GM23248 (cell line): Measurements from ENCODE around the gene ITPKC. TPM values are rescaled to one million over a fixed set of nuclear protein-coding genes. Genes with fewer than 3 reads are reported as not detected.
A peak's percentile ranks its signal among the peaks of the same experiment; 100 is the strongest.

Experiments used
- DNase-seq: peaks from one replicate; pipeline ENCODE4 v3.0.0-alpha.2; 2015
- H2AFZ ChIP-seq: fragments of 200-600 bp; sonication (generic); 2 replicates; pipeline ENCODE4 v1.6.1; 2016; ENCODE audit warnings: antibody characterized with exemption
- H3F3A ChIP-seq: fragments of 200-600 bp; sonication (generic); 2 replicates; pipeline ENCODE4 v1.6.1; 2016; ENCODE audit warnings: mild to moderate bottlenecking, antibody characterized with exemption, mixed run types; ENCODE audit not compliant: insufficient read depth
- H3K27ac ChIP-seq: fragments of 200-600 bp; sonication (generic); 2 replicates; pipeline ENCODE4 v1.5.1; 2016; ENCODE audit warnings: mild to moderate bottlenecking
- H3K27me3 ChIP-seq: fragments of 200-600 bp; sonication (generic); replicated peaks from 2 replicates; pipeline ENCODE4 v1.6.1; 2016; ENCODE audit warnings: mild to moderate bottlenecking; ENCODE audit not compliant: insufficient read depth
- H3K36me3 ChIP-seq: fragments of 200-600 bp; sonication (generic); 2 replicates; pipeline ENCODE4 v1.6.1; 2016; ENCODE audit warnings: low read depth, mild to moderate bottlenecking
- H3K4me1 ChIP-seq: fragments of 200-600 bp; sonication (generic); 2 replicates; pipeline ENCODE4 v1.6.1; 2016; ENCODE audit warnings: mild to moderate bottlenecking; ENCODE audit not compliant: insufficient read depth
- H3K4me2 ChIP-seq: fragments of 200-600 bp; sonication (generic); one replicate; pipeline ENCODE4 v1.6.1; 2016; ENCODE audit warnings: mild to moderate bottlenecking; ENCODE audit not compliant: unreplicated experiment
- H3K4me3 ChIP-seq: fragments of 200-600 bp; sonication (generic); 2 replicates; pipeline ENCODE4 v1.5.1; 2016; ENCODE audit warnings: mild to moderate bottlenecking
- H3K79me2 ChIP-seq: fragments of 200-600 bp; sonication (generic); 2 replicates; pipeline ENCODE4 v1.6.1; 2016; ENCODE audit warnings: mild to moderate bottlenecking; ENCODE audit not compliant: insufficient read depth
- H3K9ac ChIP-seq: fragments of 200-600 bp; sonication (generic); 2 replicates; pipeline ENCODE4 v1.6.1; 2016; ENCODE audit warnings: mild to moderate bottlenecking
- H3K9me2 ChIP-seq: fragments of 200-600 bp; sonication (generic); 2 replicates; pipeline ENCODE4 v1.6.1; 2016; ENCODE audit warnings: mixed run types, mild to moderate bottlenecking, moderate library complexity; ENCODE audit not compliant: insufficient read depth
- H3K9me3 ChIP-seq: fragments of 200-600 bp; sonication (generic); one replicate; pipeline ENCODE4 v1.6.1; 2017; ENCODE audit warnings: low read depth
- H4K20me1 ChIP-seq: fragments of 200-600 bp; sonication (generic); 2 replicates; pipeline ENCODE4 v1.6.0; 2016; ENCODE audit not compliant: insufficient read depth
- EZH2 ChIP-seq: fragments of 200-600 bp; sonication (generic); IDR thresholded peaks from 2 replicates; pipeline ENCODE4 v1.6.1; 2018; ENCODE audit warnings: antibody characterized with exemption, mild to moderate bottlenecking; ENCODE audit not compliant: insufficient read depth, poor library complexity, severe bottlenecking
- EZH2phosphoT487 ChIP-seq: fragments of 200-600 bp; sonication (generic); IDR thresholded peaks from 2 replicates; pipeline ENCODE4 v1.6.1; 2018; ENCODE audit warnings: antibody characterized with exemption, moderate library complexity, mild to moderate bottlenecking, low read depth; ENCODE audit not compliant: insufficient read depth
- WGBS, 2 experiments: methylation state at CpG; one replicate each; pipeline ENCODE4 v1.1.6; 2015 to 2017; ENCODE audit warnings: low lambda C conversion rate in 2 of 2, low coverage in 1 of 2; ENCODE audit errors: missing lambda C conversion rate in 2 of 2; 5-methylcytosine and 5-hydroxymethylcytosine counted together
- in situ Hi-C: fragments of 300-500 bp; cut with MboI; formaldehyde crosslinking; loops from 2 replicates; pipeline ENCODE4 v1.15.0; 2020
- polyA plus RNA-seq: library from polyadenylated mRNA; unstranded; fragments of >200 nt; fragmentation: Nextera tagmentation; extraction: Ambion mirVana; gene quantifications from 2 replicates; pipeline ENCODE4 v1.2.1, GENCODE V29; 2016
- total RNA-seq: library from RNA; depleted of rRNA; stranded (reverse); fragments of >200 nt; shearing (Covaris generic); gene quantifications from 2 replicates; pipeline ENCODE4 v1.2.3, GENCODE V29; 2014

Gene ITPKC
- total and polyA plus RNA-seq, 2 experiments from 2014 or later = 10.4 to 19.9 TPM

DNA sequence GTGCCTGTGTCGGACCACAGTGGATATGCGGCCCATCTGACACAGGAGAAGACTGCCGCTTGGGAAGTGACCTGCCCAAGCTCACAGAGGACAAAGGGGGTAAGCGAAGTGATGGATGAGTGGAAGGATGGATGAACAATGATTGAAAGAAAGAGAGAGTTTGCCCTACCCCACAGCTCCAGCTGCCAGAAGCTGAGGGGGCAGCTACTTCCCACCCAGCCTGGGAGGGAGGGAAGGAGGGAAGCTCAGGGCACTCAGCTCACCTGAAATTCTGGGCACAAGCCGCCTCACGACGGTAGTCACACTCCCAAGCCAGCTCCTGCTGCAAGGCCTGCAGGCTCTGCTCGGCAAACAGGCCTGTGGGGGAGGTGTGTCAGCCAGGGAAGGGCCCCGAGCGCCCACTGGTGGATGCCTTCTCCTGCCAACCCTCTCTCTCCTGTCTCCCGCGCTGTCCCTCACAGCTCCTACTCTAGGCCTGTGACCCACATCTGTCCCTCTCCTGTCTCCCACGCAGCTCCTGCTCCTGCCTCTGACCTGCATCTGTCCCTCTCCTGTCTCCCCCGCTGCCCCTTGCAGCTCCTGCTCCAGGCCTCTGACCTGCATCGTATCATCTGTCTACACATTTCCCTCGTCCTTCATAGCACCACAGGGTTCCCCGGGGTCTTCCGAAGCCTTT lies 14.4 kb upstream of the ITPKC start:
- DNase-seq = peak; percentile 24
- 72 to 78% methylated on average over 18 of the region's 18 CpGs for WGBS, 2 experiments
- Histone ChIP-seq H3K36me3 (no peaks in the 10 kb centered on the region; the same call in 1 of the 2 replicates), H4K20me1 (no peaks in the 10 kb centered on the region), H3K4me2 (no peak overlapping the region), H3K9ac (no peak overlapping the region), H3K27me3 (no peaks in the 10 kb centered on the region), H3K9me2 (no peaks in the 10 kb centered on the region), H3K4me3 (no peak overlapping the region), H3F3A (no peaks in the 10 kb centered on the region), H3K9me3 (no peaks in the 10 kb centered on the region), H2AFZ (no peak overlapping the region), H3K27ac (no peak overlapping the region), H3K4me1 (no peaks in the 10 kb centered on the region), H3K79me2 (no peaks in the 10 kb centered on the region)
- in situ Hi-C loops = no loop called here
- TF ChIP-seq EZH2 (no peak), EZH2phosphoT487 (no peak)

DNA sequence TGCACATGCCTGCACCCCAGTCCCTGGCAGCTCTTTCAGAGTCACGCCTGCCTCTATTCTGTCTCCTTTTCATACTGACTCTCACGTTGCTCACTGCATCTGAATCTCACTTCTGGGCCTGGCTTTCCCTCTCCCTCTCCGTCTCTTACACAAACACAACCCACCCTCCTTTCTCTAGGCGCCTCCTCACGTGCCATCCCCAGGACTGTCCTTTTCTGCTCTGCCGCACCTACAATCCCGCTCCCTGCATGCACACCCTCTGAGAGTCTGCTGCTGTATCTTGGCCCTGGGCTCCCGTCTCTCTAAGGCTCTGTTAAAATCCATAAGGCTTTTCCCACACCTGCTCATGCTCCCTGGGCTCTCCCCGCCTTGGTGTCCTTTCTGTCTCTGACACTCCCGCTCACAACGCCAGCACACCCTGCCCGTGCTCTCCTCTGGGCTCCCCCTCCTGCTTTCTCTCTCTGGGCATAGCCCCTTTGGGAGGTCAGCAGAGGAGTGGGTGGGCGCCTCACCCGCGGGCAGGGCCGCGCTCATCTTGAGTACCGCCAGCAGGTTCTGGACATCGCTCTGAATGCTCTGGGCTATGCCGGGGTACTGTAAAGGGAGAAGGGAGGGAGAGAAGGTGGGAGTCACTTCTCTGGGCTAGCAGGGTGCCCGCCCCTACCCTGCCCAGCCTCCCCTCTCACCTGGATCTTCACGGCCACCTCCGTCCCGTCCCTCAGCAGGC lies 13.7 kb upstream of the ITPKC start:
- Histone ChIP-seq H3K9ac (no peak overlapping the region), H3K36me3 (peaks cover 3% of the 10 kb centered on the region; the same call in 1 of the 2 replicates), H3K27ac (no peak overlapping the region), H3K79me2 (no peaks in the 10 kb centered on the region), H3K9me3 (no peaks in the 10 kb centered on the region), H4K20me1 (no peaks in the 10 kb centered on the region), H3K4me2 (no peak overlapping the region), H2AFZ (no peak overlapping the region), H3F3A (no peaks in the 10 kb centered on the region), H3K4me1 (no peaks in the 10 kb centered on the region), H3K4me3 (no peak overlapping the region), H3K9me2 (no peaks in the 10 kb centered on the region), H3K27me3 (no peaks in the 10 kb centered on the region)
- WGBS, 2 experiments = 88 to 89% methylated on average over 24 of the region's 24 CpGs
- no peak for DNase-seq
- no peak for TF ChIP-seq EZH2phosphoT487
- no peak for TF ChIP-seq EZH2
- in situ Hi-C loops = no loop called here

DNA sequence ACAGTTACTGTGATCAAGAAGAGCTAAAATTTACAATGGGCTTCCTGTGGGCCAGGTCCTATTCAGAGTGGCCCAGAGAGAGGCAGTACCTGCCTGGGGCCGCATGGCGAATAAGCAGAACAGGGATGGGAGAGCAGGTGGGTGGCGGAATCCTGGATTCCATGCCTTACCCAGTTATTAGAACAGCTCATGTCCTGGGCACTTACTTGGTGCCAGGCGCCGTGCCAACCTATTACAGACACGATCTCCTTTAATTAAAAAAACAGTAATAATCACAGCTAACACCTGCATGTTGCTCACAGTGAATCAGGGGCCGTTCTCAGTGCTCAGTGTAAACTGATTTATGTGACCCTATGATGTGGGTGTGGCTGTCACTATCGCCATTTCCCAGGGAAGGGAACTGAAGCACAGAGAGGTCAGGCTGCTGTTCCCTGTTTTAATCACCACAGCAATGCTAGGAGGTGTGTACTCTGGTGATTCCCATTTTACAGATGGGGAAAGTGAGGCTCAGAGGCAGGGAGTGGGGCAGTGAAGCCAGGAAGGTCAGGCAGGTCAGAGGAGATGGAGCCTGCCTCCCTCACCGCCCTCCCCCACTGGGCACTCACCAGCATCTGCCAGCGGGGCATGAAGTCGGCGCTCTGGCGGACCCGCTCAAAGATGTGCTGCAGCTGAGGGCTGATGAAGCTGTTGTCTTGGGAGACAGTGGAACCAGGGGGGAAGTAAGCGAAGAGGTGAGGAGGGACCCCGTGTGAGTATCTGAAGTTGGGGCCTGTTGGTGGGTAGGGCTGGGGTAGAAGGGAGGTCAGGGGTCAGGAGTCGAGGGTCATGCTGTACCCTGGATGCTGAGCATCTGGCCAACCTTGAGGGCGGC lies 12.2 kb upstream of the ITPKC start:
- Histone ChIP-seq H3K27ac (no peak overlapping the region), H4K20me1 (no peaks in the 10 kb centered on the region), H3K27me3 (no peaks in the 10 kb centered on the region), H3F3A (no peaks in the 10 kb centered on the region), H3K4me3 (no peak overlapping the region), H2AFZ (no peak overlapping the region), H3K9ac (no peak overlapping the region), H3K9me2 (no peaks in the 10 kb centered on the region), H3K9me3 (no peaks in the 10 kb centered on the region), H3K4me1 (no peaks in the 10 kb centered on the region), H3K4me2 (no peak overlapping the region), H3K36me3 (peaks cover 7% of the 10 kb centered on the region; the same call in 1 of the 2 replicates), H3K79me2 (no peaks in the 10 kb centered on the region)
- WGBS, 2 experiments = 91 to 93% methylated on average over 17 to 18 of the region's 18 CpGs
- TF ChIP-seq EZH2 (no peak), EZH2phosphoT487 (no peak)
- in situ Hi-C loops = no loop called here
- no peak for DNase-seq

DNA sequence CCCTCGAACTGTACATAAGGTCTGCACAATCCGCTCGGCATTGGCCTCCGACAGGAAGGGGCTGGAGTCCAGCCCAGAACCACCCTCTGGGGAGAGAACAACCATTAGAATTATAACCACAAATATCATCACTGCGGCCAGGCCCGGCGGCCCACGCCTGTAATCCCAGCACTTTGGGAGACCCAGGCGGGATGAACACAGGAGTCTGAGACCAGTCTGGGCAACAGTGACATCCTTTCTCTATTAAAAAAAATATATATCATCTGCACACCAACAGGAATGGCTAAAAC lies 11.6 kb upstream of the ITPKC start:
- no peak for DNase-seq
- Histone ChIP-seq H2AFZ (no peak overlapping the region), H3K4me1 (no peaks in the 10 kb centered on the region), H3K36me3 (peaks cover 7% of the 10 kb centered on the region; the same call in 1 of the 2 replicates), H3K27me3 (no peaks in the 10 kb centered on the region), H3K9me2 (no peaks in the 10 kb centered on the region), H3K27ac (no peak overlapping the region), H3K79me2 (no peaks in the 10 kb centered on the region), H3F3A (no peaks in the 10 kb centered on the region), H3K4me2 (no peak overlapping the region), H3K9ac (no peak overlapping the region), H4K20me1 (no peaks in the 10 kb centered on the region), H3K4me3 (no peak overlapping the region), H3K9me3 (no peaks in the 10 kb centered on the region)
- TF ChIP-seq EZH2phosphoT487 = no peak
- TF ChIP-seq EZH2 = no peak
- 94 to 97% methylated on average over 9 of the region's 9 CpGs for WGBS, 2 experiments
- in situ Hi-C loops = no loop called here
